Large intestine (tissue), 3 donors: Measurements from ENCODE around the gene DDX60. TPM values are rescaled to one million over a fixed set of nuclear protein-coding genes. Genes with fewer than 3 reads are reported as not detected.

Source experiments
- DNase-seq, 2 donors: peaks; one replicate each; pipeline versions ENCODE4 v3.0.0 to v3.0.0-alpha.2; 2013
- H3K27ac ChIP-seq: one replicate; pipeline ENCODE4 v1.5.1; 2013; ENCODE audit warnings: low read length
- H3K27me3 ChIP-seq: 2 replicates; pipeline ENCODE4 v1.6.1; 2013; ENCODE audit warnings: low read length; ENCODE audit not compliant: control insufficient read depth, insufficient read depth
- H3K36me3 ChIP-seq: 2 replicates; pipeline ENCODE4 v1.6.1; 2013; ENCODE audit warnings: low read length; ENCODE audit not compliant: control insufficient read depth, insufficient read depth
- H3K4me1 ChIP-seq: one replicate; pipeline ENCODE4 v1.6.1; 2013; ENCODE audit warnings: low read length; ENCODE audit not compliant: control insufficient read depth, insufficient read depth
- H3K4me3 ChIP-seq: one replicate; pipeline ENCODE4 v1.5.1; 2013; ENCODE audit warnings: low read length
- H3K9me3 ChIP-seq: one replicate; pipeline ENCODE4 v1.6.1; 2013; ENCODE audit warnings: mild to moderate bottlenecking, low read depth, low read length, moderate library complexity; ENCODE audit not compliant: control insufficient read depth
- WGBS: methylation state at CpG from one replicate; pipeline ENCODE4 v1.1.5; 2013; ENCODE audit warnings: low lambda C conversion rate; ENCODE audit not compliant: insufficient coverage; 5-methylcytosine and 5-hydroxymethylcytosine counted together
- polyA plus RNA-seq: library from polyadenylated mRNA; unstranded; fragments of 120-200 nt; gene quantifications from one replicate; pipeline ENCODE4 v1.2.1, GENCODE V29; 2013

Gene DDX60
- polyA plus RNA-seq, 1 donor: 21.4 TPM

DNA sequence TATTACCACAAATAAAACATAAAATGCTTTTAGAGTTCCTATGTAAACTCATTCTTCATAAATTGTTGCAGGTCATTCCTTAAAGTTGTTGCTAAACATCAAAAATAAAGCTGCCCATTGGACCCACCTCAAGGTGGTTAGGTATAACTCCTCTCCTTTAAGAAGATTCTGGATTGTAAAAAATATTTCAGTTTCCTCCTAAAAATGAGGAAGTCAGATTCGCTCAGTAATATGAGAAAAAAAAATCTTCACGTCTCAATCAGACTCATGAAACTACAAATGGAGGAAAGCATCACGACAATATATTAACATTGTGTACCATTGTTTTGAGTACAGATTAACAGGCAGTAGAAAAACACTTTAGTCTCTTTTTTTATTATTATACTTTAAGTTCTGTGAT lies 105.9 kb downstream of the DDX60 start:
- H3K9me3 ChIP-seq: no peaks in the 10 kb centered on the region
- WGBS: 96% methylated on average over 3 of the region's 3 CpGs
- no peak for DNase-seq

DNA sequence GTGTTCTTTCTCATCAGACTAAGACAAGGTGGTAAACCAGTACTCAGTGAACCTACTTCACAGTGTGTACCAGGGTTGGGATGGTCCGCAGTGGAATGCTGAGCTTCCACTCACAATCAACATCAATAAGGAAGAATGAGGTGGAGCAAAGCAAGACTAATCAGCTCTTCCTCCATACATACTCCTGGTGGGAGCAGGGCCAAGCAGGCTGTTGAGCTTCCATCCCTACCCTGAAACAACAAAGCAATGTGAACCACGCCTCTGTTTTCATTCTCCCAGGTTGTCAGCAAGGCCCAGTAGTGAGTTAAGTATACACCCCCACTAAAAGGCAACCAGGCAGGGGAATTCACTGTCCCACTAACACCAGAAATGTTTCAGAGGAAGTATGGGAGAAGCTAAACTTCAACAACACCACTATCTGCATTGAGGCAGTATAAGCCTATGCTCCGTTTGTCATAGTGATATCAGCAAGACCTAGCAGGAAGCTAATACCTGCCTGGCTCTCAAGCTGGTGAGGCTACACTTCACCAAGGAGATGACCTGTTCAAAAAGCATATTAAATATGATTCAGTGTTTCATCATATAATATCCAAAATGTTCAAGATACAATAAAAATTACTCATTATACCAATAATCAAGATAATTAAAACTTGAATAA lies 109.5 kb downstream of the DDX60 start:
- Histone ChIP-seq H3K36me3 (no peaks in the 10 kb centered on the region), H3K27me3 (no peaks in the 10 kb centered on the region), H3K4me3 (no peak overlapping the region), H3K9me3 (peaks cover 3% of the 10 kb centered on the region), H3K4me1 (no peaks in the 10 kb centered on the region), H3K27ac (no peak overlapping the region)
- peak in 1 of 2 donors; percentile 12 for DNase-seq
- WGBS: no CpG with 5 or more reads among the region's 3 CpGs

More for the DNA sequence above, 105.9 kb downstream of the DDX60 start:
- Histone ChIP-seq H3K36me3 (peaks cover 5% of the 10 kb centered on the region), H3K4me3 (no peak overlapping the region), H3K27me3 (no peaks in the 10 kb centered on the region), H3K4me1 (no peaks in the 10 kb centered on the region), H3K27ac (no peak overlapping the region)

DNA sequence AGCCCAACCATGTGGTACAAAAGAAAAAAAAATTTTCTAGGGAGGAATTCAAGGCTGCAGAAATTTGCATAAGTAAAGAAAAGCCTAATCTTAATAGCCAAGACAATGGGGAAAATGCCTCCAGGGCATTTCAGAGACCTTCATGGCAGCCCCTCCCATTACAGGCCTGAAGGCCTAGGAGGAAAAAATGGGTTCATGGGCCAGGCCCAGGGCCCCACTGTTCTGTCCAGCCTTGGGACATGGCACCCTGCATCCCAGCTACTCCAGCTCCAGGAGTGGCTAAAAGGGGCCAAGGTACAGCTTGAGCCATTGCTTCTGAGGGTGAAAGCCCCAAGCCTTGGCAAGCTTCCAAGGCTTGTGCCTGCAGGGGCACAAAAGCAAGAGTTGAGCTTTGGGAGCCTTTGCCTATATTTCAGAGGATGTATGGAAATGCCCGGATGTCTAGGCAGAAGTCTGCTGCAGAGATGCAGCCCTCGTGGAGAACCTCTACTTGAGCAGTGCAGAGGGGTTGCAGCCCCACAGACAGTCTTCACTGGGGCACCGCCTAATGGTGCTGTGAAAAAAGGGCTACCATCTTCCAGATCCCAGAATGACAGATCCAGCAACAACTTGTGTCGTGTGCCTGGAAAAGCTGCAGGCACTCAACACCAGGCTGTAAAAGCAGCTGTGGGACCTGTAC lies 115.2 kb downstream of the DDX60 start:
- no peaks in the 10 kb centered on the region for H3K36me3 ChIP-seq
- no peak overlapping the region for H3K27ac ChIP-seq
- H3K4me1 ChIP-seq: no peaks in the 10 kb centered on the region
- no CpG with 5 or more reads among the region's 4 CpGs for WGBS
- DNase-seq: no peak
- peaks cover 10% of the 10 kb centered on the region for H3K9me3 ChIP-seq
- H3K4me3 ChIP-seq: no peak overlapping the region
- no peaks in the 10 kb centered on the region for H3K27me3 ChIP-seq

DNA sequence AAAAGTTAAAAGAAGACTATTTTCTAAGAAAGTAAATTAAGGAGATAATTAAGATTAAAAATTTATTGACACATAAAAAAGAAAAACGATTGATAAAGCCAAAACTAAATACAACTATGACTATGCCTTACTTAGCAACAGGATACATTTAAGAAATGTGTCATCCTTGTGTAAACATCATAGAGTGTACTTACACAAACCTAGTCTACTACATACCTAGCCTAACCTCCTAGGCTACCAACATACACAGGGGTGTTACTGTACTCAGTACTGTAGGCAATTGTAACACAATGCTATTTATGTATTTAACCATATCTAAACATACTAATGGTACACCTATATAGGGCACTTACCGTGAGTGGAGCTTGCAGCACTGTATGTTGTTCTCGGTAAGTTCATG lies 117.9 kb downstream of the DDX60 start:
- Histone ChIP-seq H3K9me3 (peaks cover 10% of the 10 kb centered on the region), H3K4me3 (no peak overlapping the region), H3K27me3 (no peaks in the 10 kb centered on the region), H3K27ac (no peak overlapping the region), H3K36me3 (no peaks in the 10 kb centered on the region), H3K4me1 (no peaks in the 10 kb centered on the region)
- WGBS: 20% methylated on average over 1 of the region's 3 CpGs
- no peak for DNase-seq

DNA sequence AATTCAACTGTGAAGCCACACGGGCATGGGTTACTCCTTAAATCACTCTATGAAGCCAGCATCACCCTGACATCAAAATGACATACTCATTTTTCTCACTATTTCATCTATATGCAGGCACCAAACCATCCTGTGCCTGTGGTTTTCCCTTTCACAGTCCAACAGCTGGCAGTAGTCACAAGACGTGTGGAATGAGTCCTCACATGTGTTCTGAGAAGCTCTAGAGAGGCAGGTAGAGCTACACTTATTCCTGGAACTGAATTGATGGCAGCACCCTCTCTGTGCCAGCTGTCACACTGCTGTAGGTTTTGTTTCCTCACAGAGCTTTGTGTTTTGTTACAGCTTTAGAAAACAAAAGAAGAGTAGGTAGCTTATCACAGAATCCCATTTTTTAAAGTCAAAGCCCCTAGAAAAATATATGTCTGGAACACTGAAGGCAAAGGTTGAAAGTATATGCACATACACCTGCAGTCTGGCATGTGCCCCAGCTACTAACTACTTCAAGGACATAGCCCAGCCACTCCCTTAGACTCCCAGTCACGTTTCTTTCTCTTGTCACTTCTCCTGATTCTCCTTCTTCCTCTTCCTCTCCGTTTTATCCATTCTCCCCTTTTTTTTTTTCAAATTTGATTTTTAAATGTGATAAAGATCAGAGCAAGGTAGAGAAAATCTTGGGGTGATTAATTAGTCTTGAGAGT lies 119.1 kb downstream of the DDX60 start:
- Histone ChIP-seq H3K4me1 (no peaks in the 10 kb centered on the region), H3K27me3 (no peaks in the 10 kb centered on the region), H3K36me3 (no peaks in the 10 kb centered on the region), H3K9me3 (peaks cover 9% of the 10 kb centered on the region), H3K4me3 (no peak overlapping the region), H3K27ac (no peak overlapping the region)
- DNase-seq: no peak
- WGBS: 30% methylated on average over 2 of the region's 4 CpGs

DNA sequence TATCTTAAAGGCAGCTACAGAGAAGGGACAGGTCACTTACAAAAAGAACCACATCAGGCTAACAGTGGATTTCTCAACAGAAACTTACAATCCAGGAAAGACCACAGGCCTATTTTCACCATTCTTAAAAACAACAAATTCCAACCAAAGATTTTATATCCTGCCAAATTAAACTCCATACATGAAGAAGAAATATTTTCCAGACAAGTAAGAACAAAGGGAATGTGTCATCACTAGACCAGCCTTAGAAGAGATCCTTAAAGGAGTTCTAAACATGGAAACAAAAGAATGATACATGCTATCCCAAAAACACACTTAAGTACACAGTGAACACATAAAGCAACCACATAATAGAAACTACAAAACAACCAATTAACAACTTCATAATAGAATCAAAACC lies 120.6 kb downstream of the DDX60 start:
- no peak for DNase-seq
- Histone ChIP-seq H3K9me3 (peaks cover 2% of the 10 kb centered on the region), H3K4me1 (no peaks in the 10 kb centered on the region), H3K36me3 (no peaks in the 10 kb centered on the region), H3K27ac (no peak overlapping the region), H3K4me3 (no peak overlapping the region), H3K27me3 (no peaks in the 10 kb centered on the region)

DNA sequence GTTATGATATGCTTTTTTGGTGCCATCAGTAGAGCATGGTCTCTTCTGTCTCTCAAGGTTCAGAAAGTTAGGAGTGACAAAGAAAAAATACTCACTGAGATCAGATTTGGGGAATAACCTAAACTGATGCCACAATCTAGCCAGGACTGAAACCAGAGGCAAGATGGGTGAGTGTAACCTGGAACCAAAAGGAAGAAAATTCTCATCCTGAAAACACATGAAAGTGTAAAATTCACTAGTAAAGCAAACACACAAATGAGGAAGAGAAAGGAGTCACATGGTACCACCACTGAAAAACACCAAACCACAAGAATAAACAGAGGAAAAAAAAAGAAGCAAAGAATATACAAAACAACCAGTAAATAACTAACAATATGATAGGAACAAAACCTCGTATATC lies 129.8 kb downstream of the DDX60 start:
- H3K27me3 ChIP-seq: no peaks in the 10 kb centered on the region
- no peak overlapping the region for H3K27ac ChIP-seq
- H3K36me3 ChIP-seq: no peaks in the 10 kb centered on the region
- no peak overlapping the region for H3K4me3 ChIP-seq
- H3K9me3 ChIP-seq: no peaks in the 10 kb centered on the region
- H3K4me1 ChIP-seq: no peaks in the 10 kb centered on the region
- WGBS: no CpG with 5 or more reads among the region's 1 CpG
- no peak for DNase-seq

DNA sequence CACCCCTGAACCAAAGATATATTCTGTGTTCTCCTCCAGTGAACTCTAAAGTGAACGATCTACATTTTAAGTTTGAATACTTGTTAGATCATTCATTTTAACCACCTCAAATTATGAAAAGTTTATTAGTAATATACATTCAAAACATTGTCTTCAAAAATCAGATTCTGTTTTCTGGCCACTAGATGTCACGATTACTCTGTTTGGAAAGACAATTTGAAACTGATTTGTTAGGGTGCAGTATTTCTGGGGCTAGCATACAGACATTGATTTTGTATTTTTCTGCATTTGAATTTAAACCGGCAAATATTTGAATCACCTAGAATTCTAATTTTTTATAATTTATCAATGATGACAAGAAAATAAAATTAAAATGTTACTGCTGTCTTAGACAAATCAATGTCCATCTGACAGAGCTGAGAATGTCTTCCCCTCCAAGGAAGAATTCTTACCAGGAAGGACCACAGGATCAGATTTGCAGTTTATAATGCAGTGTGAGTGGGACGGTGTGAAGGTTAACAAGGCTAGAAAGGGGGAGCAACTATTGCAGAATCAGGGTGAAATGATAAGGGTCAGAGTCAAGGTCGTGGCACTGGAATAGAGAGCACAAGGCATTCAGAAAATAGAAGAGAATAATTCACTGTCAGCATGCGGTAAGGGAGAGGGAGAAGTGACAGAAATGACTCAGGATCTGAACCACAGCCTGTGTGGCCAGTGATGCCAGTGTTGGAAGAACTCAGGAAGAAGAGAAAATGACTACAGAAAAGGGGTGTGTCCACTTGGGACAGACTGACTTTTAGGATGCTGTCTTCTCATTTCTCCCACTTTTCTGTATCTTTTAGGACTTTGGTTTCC lies 134.6 kb downstream of the DDX60 start:
- Histone ChIP-seq H3K4me1 (no peaks in the 10 kb centered on the region), H3K27ac (no peak overlapping the region), H3K27me3 (no peaks in the 10 kb centered on the region), H3K4me3 (no peak overlapping the region), H3K9me3 (no peaks in the 10 kb centered on the region), H3K36me3 (no peaks in the 10 kb centered on the region)
- peak in 1 of 2 donors; percentile 16 for DNase-seq
- 18% methylated on average over 4 of the region's 6 CpGs for WGBS

DNA sequence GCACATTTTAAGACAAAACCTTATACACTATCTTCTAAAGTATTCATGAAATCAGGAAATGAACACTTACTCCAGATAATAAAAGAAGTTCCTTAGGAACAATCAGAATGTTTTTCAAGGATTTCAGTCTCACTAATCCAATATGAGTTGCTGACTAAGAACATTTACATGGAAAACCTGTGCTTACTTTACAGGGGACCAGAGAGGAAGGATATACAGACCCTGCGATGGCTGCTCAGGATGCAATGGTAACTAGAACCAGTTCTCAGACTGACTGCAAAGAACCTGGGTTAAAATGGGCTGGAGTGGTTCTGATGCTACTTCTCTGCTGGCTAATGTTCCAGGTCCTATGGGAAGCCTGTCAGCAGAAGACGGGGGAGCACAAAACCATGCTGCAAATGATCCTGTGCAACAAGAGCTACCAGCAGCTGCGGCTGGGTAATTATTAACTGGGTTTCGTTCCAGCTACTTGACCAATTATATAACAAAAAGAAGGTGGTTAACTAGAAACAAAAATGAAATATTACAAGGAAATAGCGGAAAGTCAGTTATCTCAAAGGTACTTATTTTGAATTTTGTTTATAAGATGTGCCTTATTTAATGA lies 140.9 kb downstream of the DDX60 start:
- DNase-seq: peak in 1 of 2 donors; percentile 52

DNA sequence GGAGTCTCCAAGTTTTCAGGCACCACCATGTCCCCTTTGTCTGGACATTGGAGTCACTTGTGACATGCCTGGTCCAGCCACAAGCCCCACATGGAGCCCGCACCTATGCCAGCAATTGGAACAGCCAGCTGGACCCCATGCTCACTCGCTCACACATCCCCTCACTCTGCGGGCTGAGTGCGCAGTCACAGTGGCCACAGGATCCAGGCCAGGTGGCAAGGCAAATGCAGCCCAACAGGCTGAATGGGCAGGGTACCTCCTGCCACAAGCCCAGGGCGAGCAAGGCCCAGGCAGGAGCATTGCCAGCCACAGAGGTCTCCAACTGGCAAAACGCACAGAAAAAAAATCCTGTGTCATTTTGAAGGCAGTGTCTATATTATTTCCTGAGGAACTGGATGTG lies 144.2 kb downstream of the DDX60 start:
- Histone ChIP-seq H3K27ac (no peak overlapping the region), H3K9me3 (no peaks in the 10 kb centered on the region), H3K36me3 (no peaks in the 10 kb centered on the region), H3K4me3 (no peak overlapping the region), H3K4me1 (peaks cover 4% of the 10 kb centered on the region), H3K27me3 (no peaks in the 10 kb centered on the region)
- 100% methylated on average over 1 of the region's 6 CpGs for WGBS
- DNase-seq: no peak

More for the DNA sequence above, 140.9 kb downstream of the DDX60 start:
- 28% methylated on average over 3 of the region's 5 CpGs for WGBS
- no peak overlapping the region for H3K27ac ChIP-seq
- peaks cover 4% of the 10 kb centered on the region for H3K4me1 ChIP-seq
- H3K27me3 ChIP-seq: no peaks in the 10 kb centered on the region
- no peak overlapping the region for H3K4me3 ChIP-seq
- no peaks in the 10 kb centered on the region for H3K9me3 ChIP-seq
- H3K36me3 ChIP-seq: no peaks in the 10 kb centered on the region
